ENCODE measurements around the gene EIF5B.

Gene EIF5B

DNA sequence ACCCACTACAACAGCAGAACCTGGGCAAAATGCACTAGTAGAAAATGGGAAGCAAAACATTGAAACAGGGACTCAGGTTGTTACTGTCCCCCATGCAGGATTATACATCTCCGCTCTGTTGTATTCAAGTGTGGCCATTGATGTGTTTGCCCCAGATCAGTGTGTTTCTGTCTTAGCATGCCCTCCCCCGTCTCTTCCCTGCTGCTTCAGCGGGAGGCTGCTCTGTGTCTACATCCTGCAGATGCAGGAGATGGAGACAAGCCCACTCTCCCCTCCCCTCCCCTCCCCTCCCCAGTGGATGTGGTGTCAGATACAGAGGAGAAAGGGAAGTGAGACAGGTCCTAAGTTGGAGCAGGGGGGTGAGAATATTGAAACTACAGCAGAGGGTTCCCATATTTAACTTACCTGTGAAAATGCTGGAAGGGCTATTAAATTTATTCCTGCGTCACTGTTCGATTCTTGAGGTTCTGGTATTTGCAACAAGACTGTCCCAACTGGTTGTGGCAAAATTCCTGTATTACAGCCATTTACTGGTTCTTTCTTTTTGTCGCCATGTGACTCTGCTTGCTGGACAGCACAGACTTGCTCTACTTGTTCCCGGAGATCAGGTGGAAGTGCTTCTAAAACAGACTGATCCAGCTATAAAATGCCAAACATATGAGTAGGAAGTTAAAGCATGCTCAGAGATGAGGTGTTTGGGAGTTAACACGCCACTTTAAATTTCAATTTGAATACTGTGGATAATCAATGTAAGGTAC, 67.0 kb downstream of the EIF5B start:
- Histone ChIP-seq H2BK15ac (ENCODE audit: low read length) (no peak overlapping the region), H3K27me3 (ENCODE audit: control insufficient read depth in 3 of 3, insufficient read depth in 3 of 3, low read depth in 1 of 3, low read length in 3 of 3) (no peaks in the 10 kb centered on the region), H2AK5ac (ENCODE audit: low read depth, low read length) (no peak overlapping the region), H4K8ac (ENCODE audit: low read depth, low read length) (no peak overlapping the region), H3K23ac (ENCODE audit: low read depth, low read length, poor library complexity) (no peak overlapping the region), H3K4me3 (ENCODE audit: low read length in 2 of 2) (no peak overlapping the region), H2BK12ac (ENCODE audit: low read length) (no peak overlapping the region), H3K18ac (ENCODE audit: low read length) (no peak overlapping the region), H3K27ac (replicated peaks; ENCODE audit: low read length) (no peak overlapping the region), H3K4me1 (ENCODE audit: control insufficient read depth in 2 of 2, insufficient read depth in 1 of 2, low read depth in 1 of 2, low read length in 2 of 2) (peaks cover 0 to 3% of the 10 kb centered on the region in 2 donors), H3K36me3 (replicated peaks in 1 of 2; ENCODE audit: control insufficient read depth in 2 of 2, insufficient read depth in 2 of 2, low read length in 2 of 2) (peaks cover 30 to 100% of the 10 kb centered on the region in 2 donors), H2BK5ac (ENCODE audit: low read length) (no peak overlapping the region), H3K4me2 (ENCODE audit: insufficient read depth, low read length, poor library complexity, severe bottlenecking) (no peak overlapping the region), H3K9me3 (replicated peaks in 1 of 2; ENCODE audit: control insufficient read depth in 2 of 2, insufficient read depth in 1 of 2, low read depth in 1 of 2, low read length in 2 of 2) (no peaks in the 10 kb centered on the region), H3K79me1 (ENCODE audit: low read depth, low read length) (no peaks in the 10 kb centered on the region), H2AFZ (ENCODE audit: low read length) (no peak overlapping the region), H2BK120ac (ENCODE audit: low read depth, low read length) (no peak overlapping the region), H3K9ac (ENCODE audit: low read depth, low read length, poor library complexity) (no peak overlapping the region), H3K4ac (ENCODE audit: low read length) (no peak overlapping the region), H3K14ac (ENCODE audit: low read length) (no peak overlapping the region), H4K91ac (ENCODE audit: low read depth, low read length, poor library complexity) (no peak overlapping the region)
- WGBS, 2 donors (ENCODE audit: extremely low coverage in 2 of 2, insufficient read length in 2 of 2, insufficient replicate concordance in 1 of 2): no CpG with 5 or more reads among the region's 8 CpGs
- no peak for DNase-seq (ENCODE audit: low spot score)

DNA sequence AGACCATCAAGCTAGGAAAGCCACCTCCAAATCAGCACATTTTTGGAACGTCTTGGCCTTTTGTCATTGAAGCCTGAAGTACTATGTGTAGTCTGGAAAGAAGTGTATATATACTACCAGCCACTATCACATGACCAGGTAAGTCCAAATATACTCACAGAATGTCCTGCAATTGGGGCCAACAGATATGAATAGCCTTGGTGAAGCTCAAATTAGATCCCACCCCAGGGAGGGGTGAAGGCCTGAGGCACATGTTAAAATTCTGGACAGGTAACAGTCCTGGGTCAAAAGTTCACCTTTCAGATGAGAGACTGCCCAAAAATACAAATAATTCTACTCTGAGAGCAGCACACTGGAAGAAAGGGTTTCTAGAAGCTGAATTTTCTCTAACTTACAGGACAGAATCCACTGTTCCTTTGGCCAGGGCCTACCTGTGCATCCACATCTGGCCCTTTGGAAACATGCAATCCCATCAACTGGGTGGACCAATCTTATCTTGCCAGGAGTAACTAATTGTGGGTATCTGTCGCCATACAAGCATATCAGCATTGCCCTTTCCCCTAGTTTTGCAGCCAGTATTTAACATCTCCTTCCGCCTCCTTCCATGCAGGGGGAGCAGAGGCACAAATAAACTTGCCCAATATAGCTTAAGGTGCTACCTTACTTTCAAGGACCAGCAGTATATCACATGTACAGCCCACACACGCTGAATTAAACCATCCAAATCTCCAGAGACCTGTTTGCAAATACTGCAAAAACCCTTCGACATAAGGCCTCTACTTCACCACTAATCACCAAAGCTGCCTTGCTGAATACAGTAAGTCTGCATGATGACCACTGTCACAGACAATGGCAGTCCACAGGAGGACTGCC, 67.8 kb downstream of the EIF5B start:
- Histone ChIP-seq H2AFZ (ENCODE audit: low read length) (no peak overlapping the region), H3K4ac (ENCODE audit: low read length) (no peak overlapping the region), H3K14ac (ENCODE audit: low read length) (no peak overlapping the region), H3K18ac (ENCODE audit: low read length) (no peak overlapping the region), H2BK120ac (ENCODE audit: low read depth, low read length) (no peak overlapping the region), H3K79me1 (ENCODE audit: low read depth, low read length) (no peaks in the 10 kb centered on the region), H2BK15ac (ENCODE audit: low read length) (no peak overlapping the region), H2BK12ac (ENCODE audit: low read length) (no peak overlapping the region), H3K4me3 (ENCODE audit: low read length in 2 of 2) (no peak overlapping the region), H3K23ac (ENCODE audit: low read depth, low read length, poor library complexity) (no peak overlapping the region), H3K9ac (ENCODE audit: low read depth, low read length, poor library complexity) (no peak overlapping the region), H3K36me3 (replicated peaks in 1 of 2; ENCODE audit: control insufficient read depth in 2 of 2, insufficient read depth in 2 of 2, low read length in 2 of 2) (peaks cover 28 to 100% of the 10 kb centered on the region in 2 donors), H2AK5ac (ENCODE audit: low read depth, low read length) (no peak overlapping the region), H3K4me1 (ENCODE audit: control insufficient read depth in 2 of 2, insufficient read depth in 1 of 2, low read depth in 1 of 2, low read length in 2 of 2) (peaks cover 0 to 3% of the 10 kb centered on the region in 2 donors), H3K4me2 (ENCODE audit: insufficient read depth, low read length, poor library complexity, severe bottlenecking) (no peak overlapping the region), H2BK5ac (ENCODE audit: low read length) (no peak overlapping the region), H4K8ac (ENCODE audit: low read depth, low read length) (no peak overlapping the region), H4K91ac (ENCODE audit: low read depth, low read length, poor library complexity) (no peak overlapping the region), H3K27ac (replicated peaks; ENCODE audit: low read length) (no peak overlapping the region), H3K27me3 (ENCODE audit: control insufficient read depth in 3 of 3, insufficient read depth in 3 of 3, low read depth in 1 of 3, low read length in 3 of 3) (no peaks in the 10 kb centered on the region), H3K9me3 (replicated peaks in 1 of 2; ENCODE audit: control insufficient read depth in 2 of 2, insufficient read depth in 1 of 2, low read depth in 1 of 2, low read length in 2 of 2) (no peaks in the 10 kb centered on the region)
- WGBS, 2 donors (ENCODE audit: extremely low coverage in 2 of 2, insufficient read length in 2 of 2, insufficient replicate concordance in 1 of 2): no CpG with 5 or more reads among the region's 5 CpGs
- no peak for DNase-seq (ENCODE audit: low spot score)

DNA sequence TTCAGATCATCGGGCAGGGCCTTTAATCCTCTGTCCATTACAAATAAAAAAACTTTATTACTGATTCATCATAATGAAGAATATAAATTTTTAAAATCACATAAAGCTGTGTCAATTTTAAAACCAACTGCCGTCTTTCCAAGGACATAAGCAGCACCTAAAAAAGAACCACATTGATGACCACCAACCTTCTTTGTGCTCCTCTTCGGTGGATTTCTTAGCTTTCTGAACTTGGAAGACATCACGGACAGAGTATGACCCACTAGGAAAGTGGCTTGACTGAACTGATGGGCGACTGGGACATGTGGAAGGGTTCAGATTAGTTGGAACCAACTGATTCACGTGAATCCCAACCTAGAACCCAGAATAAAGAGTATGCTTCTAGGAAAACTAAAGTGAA, 68.9 kb downstream of the EIF5B start:
- Histone ChIP-seq H3K18ac (ENCODE audit: low read length) (no peak overlapping the region), H3K79me1 (ENCODE audit: low read depth, low read length) (no peaks in the 10 kb centered on the region), H2BK15ac (ENCODE audit: low read length) (no peak overlapping the region), H2BK5ac (ENCODE audit: low read length) (no peak overlapping the region), H4K91ac (ENCODE audit: low read depth, low read length, poor library complexity) (no peak overlapping the region), H3K9ac (ENCODE audit: low read depth, low read length, poor library complexity) (no peak overlapping the region), H3K36me3 (replicated peaks in 1 of 2; ENCODE audit: control insufficient read depth in 2 of 2, insufficient read depth in 2 of 2, low read length in 2 of 2) (peaks cover 29 to 98% of the 10 kb centered on the region in 2 donors), H3K4ac (ENCODE audit: low read length) (no peak overlapping the region), H3K14ac (ENCODE audit: low read length) (no peak overlapping the region), H4K8ac (ENCODE audit: low read depth, low read length) (no peak overlapping the region), H2BK12ac (ENCODE audit: low read length) (no peak overlapping the region), H3K27me3 (ENCODE audit: control insufficient read depth in 3 of 3, insufficient read depth in 3 of 3, low read depth in 1 of 3, low read length in 3 of 3) (no peaks in the 10 kb centered on the region), H3K4me2 (ENCODE audit: insufficient read depth, low read length, poor library complexity, severe bottlenecking) (no peak overlapping the region), H3K4me3 (ENCODE audit: low read length in 2 of 2) (no peak overlapping the region), H2AK5ac (ENCODE audit: low read depth, low read length) (no peak overlapping the region), H3K23ac (ENCODE audit: low read depth, low read length, poor library complexity) (no peak overlapping the region), H2BK120ac (ENCODE audit: low read depth, low read length) (no peak overlapping the region), H3K4me1 (ENCODE audit: control insufficient read depth in 2 of 2, insufficient read depth in 1 of 2, low read depth in 1 of 2, low read length in 2 of 2) (peaks cover 0 to 3% of the 10 kb centered on the region in 2 donors), H2AFZ (ENCODE audit: low read length) (no peak overlapping the region), H3K9me3 (replicated peaks in 1 of 2; ENCODE audit: control insufficient read depth in 2 of 2, insufficient read depth in 1 of 2, low read depth in 1 of 2, low read length in 2 of 2) (no peaks in the 10 kb centered on the region), H3K27ac (replicated peaks; ENCODE audit: low read length) (no peak overlapping the region)
- no peak for DNase-seq (ENCODE audit: low spot score)
- no CpG with 5 or more reads among the region's 6 CpGs for WGBS, 2 donors (ENCODE audit: extremely low coverage in 2 of 2, insufficient read length in 2 of 2, insufficient replicate concordance in 1 of 2)

DNA sequence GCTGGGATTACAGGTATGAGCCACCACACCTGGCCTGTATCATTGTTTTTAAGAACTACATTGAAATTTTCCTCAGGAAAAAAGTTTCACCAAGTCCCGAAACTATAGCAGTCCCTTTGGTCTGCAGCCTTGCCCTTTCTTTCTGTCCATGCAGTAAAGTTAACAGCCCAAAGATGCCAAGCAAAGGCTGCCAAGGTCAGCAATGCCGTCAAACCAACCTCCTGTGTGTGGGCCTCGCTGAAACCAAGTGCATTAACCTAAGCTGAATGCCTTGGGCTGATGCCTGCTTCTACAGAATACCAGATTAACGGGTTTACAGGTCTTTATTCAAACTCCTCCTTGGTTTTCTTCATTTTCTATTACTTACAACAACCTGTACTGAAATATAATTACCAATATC, 73.1 kb downstream of the EIF5B start:
- no CpG with 5 or more reads among the region's 4 CpGs for WGBS, 2 donors (ENCODE audit: extremely low coverage in 2 of 2, insufficient read length in 2 of 2, insufficient replicate concordance in 1 of 2)
- no peak for DNase-seq (ENCODE audit: low spot score)

More for the DNA sequence above, 73.1 kb downstream of the EIF5B start:
- no peak overlapping the region for H4K91ac ChIP-seq (ENCODE audit: low read depth, low read length, poor library complexity)
- no peak overlapping the region for H4K8ac ChIP-seq (ENCODE audit: low read depth, low read length)
- no peaks in the 10 kb centered on the region for H3K9me3 ChIP-seq (replicated peaks in 1 of 2; ENCODE audit: control insufficient read depth in 2 of 2, insufficient read depth in 1 of 2, low read depth in 1 of 2, low read length in 2 of 2)
- no peaks in the 10 kb centered on the region for H3K27me3 ChIP-seq (ENCODE audit: control insufficient read depth in 3 of 3, insufficient read depth in 3 of 3, low read depth in 1 of 3, low read length in 3 of 3)
- no peak overlapping the region for H3K14ac ChIP-seq (ENCODE audit: low read length)
- no peaks in the 10 kb centered on the region for H3K4me1 ChIP-seq (ENCODE audit: control insufficient read depth in 2 of 2, insufficient read depth in 1 of 2, low read depth in 1 of 2, low read length in 2 of 2)
- no peak overlapping the region for H3K4me3 ChIP-seq (ENCODE audit: low read length in 2 of 2)
- no peak overlapping the region for H2BK15ac ChIP-seq (ENCODE audit: low read length)
- H2BK5ac ChIP-seq (ENCODE audit: low read length): no peak overlapping the region
- no peak overlapping the region for H2AK5ac ChIP-seq (ENCODE audit: low read depth, low read length)
- H3K18ac ChIP-seq (ENCODE audit: low read length): no peak overlapping the region
- H3K79me1 ChIP-seq (ENCODE audit: low read depth, low read length): no peaks in the 10 kb centered on the region
- H3K4me2 ChIP-seq (ENCODE audit: insufficient read depth, low read length, poor library complexity, severe bottlenecking): no peak overlapping the region
- no peak overlapping the region for H3K4ac ChIP-seq (ENCODE audit: low read length)
- H2AFZ ChIP-seq (ENCODE audit: low read length): no peak overlapping the region
- H3K23ac ChIP-seq (ENCODE audit: low read depth, low read length, poor library complexity): no peak overlapping the region
- no peak overlapping the region for H2BK120ac ChIP-seq (ENCODE audit: low read depth, low read length)
- no peak overlapping the region for H3K27ac ChIP-seq (replicated peaks; ENCODE audit: low read length)
- H3K36me3 ChIP-seq (replicated peaks in 1 of 2; ENCODE audit: control insufficient read depth in 2 of 2, insufficient read depth in 2 of 2, low read length in 2 of 2): peaks cover 16 to 98% of the 10 kb centered on the region in 2 donors
- no peak overlapping the region for H2BK12ac ChIP-seq (ENCODE audit: low read length)
- no peak overlapping the region for H3K9ac ChIP-seq (ENCODE audit: low read depth, low read length, poor library complexity)

All from neuronal stem cell (in vitro differentiated cells).